H1 (cell line): ENCODE measurements around the gene TTC22. TPM values are rescaled to one million over a fixed set of nuclear protein-coding genes. Genes with fewer than 3 reads are reported as not detected.

Experiments used
- CEBPB ChIP-seq: IDR thresholded peaks from 2 replicates; pipeline ENCODE4 v1.6.1; 2012; ENCODE audit warnings: low read depth, low read length
- NRF1 ChIP-seq: IDR thresholded peaks from 2 replicates; pipeline ENCODE4 v1.6.1; 2011; ENCODE audit warnings: mild to moderate bottlenecking, low read depth, low read length, improper control_type of control experiment
- polyA plus RNA-seq, 7 experiments: library from polyadenylated mRNA; depleted of rRNA in 3 of 7; stranded (reverse) in 5 of 7; unstranded in 2 of 7; fragments of >200 nt in 5 of 7; fragments of 200-250 nt in 2 of 7; gene quantifications; 1 replicate in 5 of 7; 2 replicates in 1 of 7; 4 replicates in 1 of 7; pipeline versions ENCODE4 v1.2.1 to v1.2.3, GENCODE V29; 2011 to 2013; ENCODE audit warnings: missing spikeins in 2 of 7, mixed read lengths in 2 of 7
- total RNA-seq: library from RNA; stranded (reverse); fragmentation: NEBNext Ultra II Directional; extraction: Animal tissue kit (Norgen Biotek cat#: 25700); gene quantifications from 2 replicates; pipeline ENCODE4 v1.2.1, GENCODE V29; 2021

TTC22 gene
- total and polyA plus RNA-seq, 2 of the 8 experiments (the other 6 are each of a cell fraction or from before 2014, with no cell fraction given), result 1.00 to 1.6 TPM

GRCh38 chr1:54826226-54826816 is 25.2 kb upstream of the TTC22 start (continued):
- TF ChIP-seq NRF1, result no peak
- no peak for TF ChIP-seq CEBPB
